Activated CD8-positive, alpha-beta memory T cell treated with anti-CD3 and anti-CD28 coated beads for 1 hour (primary cell): ENCODE measurements around the gene UBR3.

Experiments used
- DNase-seq, 2 donors: peaks; one replicate each; pipeline ENCODE4 v3.0.0-alpha.2; 2020; ENCODE audit warnings: low read depth in 1 of 2; ENCODE audit errors: extremely low read depth in 1 of 2

UBR3 gene

DNA sequence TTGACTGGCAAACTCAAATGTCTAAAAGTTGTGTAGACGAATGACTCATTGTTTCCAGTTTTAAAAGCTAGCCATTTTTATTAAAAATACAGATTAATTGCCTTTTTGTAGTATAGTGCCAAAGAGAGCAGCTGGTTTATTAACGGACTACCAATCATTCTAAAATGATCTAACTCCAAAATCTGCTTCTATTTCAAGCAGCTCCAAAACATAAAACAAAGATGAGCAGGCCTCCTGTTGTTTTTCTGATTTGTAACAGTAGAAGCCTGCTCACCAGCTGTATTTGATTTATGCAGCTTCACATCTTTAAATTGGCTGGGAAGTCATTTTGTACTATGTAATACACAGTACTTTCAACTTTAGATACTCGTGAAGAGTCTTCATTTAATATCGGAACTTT, 171.8 kb downstream of the UBR3 start:
- DNase-seq, result no peak

GRCh38 chr2:170002096-170002495, 174.8 kb downstream of the UBR3 start:
- DNase-seq, result no peak

DNA sequence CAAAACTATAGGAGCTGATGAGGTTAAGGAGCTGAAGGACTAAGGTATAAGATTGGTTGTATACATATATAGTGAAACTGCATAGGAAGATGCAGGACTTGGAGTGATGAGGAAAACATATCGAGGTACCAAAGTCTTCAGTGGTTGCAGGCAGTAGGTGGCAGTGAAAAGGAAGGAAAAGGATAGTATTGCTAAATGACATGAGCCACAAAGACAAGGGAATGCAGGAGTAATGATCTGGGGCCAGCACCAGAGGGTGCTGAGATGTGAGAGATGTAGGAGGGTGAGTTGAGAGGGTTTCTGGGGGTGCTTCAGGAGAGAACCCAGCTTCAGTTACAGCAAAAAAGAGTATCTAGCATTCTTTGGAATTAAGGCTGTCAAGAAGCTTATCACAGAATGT, 178.4 kb downstream of the UBR3 start:
- DNase-seq, result no peak

DNA sequence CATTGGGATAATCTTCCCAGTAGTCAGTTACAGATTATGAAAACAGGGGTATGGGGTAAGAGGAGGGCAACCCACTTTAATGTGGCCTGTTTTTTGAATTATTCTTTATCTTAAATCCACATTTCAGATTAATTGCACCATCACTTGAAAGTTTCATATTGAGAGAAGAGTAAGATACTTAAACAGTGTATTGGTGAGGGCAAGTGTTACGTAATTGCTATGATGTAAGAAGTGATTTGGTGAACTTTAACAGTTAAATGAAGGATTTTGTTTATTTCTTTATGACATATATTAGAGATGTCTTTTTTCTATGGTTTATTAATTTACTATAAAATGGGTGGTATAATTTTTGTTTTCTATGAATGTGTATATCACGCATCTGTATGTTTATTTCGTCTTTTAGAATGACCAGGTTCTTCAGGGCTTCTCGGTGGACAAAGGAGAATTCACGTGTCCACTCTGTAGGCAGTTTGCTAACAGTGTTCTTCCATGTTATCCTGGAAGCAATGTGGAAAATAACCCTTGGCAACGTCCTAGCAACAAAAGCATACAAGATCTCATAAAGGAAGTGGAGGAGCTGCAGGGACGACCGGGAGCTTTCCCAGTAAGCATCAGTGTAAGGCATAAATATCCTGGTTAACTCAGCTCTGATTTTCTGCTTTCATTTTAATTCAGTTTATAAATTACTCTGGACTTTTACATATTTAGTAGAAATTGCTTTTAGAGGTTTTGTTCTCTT, 179.5 kb downstream of the UBR3 start:
- no peak for DNase-seq

DNA sequence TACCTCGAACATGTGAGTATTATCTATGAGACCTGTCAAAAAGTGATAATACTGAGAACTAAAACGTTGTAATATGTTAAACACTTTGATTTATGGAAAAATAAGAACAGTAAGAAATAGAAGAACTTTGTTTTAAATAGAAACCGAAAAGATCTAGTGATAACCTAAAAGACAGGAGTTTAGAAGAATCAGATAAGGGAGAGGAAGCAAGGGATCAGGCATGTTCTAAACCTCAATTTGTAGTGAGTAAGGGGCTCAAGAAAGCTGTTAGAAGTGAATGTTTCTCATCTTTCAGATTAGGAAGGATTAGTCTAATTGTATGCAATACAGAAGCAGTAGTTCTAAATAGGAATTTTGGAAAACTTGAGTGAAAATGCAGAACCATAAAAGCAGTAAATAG, 182.0 kb downstream of the UBR3 start:
- DNase-seq, result no peak

GRCh38 chr2:170012773-170013172, 185.5 kb downstream of the UBR3 start:
- no peak for DNase-seq

DNA sequence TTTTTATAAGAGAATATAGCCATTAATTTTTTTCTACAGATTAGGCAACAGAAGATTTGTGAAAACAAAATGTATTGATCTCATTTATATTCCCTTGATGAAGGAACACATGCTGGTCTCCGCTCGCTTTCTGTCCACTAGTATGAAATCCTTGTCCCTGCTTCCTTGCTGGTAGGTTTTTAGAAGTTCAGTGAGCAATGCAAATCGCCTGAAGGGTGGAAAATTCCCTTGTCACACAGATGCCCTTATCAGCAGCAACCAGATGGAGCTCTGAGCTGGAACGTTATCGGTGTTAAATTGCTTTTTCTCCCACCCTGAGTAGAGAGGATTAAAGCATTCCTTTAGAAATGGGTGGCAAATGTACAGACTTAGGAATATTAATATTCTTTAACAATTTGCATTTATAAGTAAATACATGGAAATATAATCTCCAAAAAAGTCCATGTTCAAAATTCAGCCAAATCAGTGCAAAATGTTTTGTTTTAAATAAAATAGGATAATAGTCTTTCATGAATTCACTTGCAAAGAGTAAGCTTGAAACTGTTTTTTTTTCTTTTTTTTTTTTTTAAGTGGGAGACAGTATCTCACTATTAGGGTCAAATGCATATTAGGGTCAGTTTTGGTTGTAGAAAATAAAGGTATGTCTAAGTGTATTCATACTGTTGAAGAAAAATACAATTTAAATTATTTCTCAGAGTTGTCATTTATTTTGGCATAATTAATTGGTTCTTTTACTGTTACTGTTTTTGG, 186.7 kb downstream of the UBR3 start:
- no peak for DNase-seq

DNA sequence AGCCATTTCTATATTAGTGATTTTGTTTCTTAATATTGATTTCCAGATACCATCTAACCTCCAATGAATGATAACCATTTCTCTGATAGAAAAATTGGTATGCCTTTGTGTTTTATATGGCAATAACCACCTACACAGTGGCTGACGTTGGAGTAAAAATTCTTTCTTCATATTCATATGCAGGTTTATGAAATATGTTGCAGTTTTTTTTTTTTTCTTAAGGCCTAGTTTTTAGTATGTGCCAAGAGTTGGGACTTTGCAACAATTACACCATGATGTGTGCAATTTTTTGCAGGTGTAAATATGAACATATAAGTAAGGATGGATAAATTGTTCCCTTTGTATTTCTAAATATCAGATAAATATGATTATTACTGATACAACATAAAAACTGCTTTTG, 187.5 kb downstream of the UBR3 start:
- DNase-seq, result no peak

- no peak for DNase-seq
These were observed 190.7 kb downstream of the UBR3 start for GRCh38 chr2:170017860-170018532.

DNA sequence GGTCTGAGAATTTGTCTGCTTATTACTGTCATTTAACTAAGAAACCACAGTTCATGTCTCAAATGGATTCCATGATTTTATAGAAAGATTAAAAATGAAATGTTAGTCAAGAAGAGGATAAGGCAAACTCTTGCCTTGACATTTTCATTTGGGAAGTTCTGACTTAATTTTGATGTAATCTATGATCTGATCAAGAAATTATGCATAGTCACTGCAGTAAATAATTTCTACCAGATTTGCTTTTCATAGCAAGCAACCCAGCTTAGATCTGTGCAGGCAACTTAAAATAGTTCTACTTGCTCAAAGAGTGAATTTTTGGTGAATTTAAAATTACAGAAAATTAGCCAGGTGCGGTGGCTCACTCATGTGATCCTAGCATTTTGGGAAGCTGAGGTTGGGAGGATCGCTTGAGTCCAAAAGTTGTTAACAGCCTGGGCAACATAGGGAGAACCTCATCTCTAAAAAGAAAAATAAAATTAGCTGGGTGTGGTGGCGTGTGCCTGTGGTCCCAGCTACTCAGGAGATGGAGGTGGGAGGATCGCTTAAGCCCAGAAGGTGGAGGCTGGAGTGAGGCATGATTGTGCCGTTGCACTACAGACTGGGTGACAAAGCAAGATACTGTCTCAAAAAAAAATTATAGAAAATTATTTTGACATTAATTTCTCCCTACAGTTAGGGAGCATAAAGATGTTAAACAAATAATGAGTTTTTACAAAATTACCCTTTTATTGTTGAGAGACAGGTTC, 192.0 kb downstream of the UBR3 start:
- DNase-seq, result no peak

DNA sequence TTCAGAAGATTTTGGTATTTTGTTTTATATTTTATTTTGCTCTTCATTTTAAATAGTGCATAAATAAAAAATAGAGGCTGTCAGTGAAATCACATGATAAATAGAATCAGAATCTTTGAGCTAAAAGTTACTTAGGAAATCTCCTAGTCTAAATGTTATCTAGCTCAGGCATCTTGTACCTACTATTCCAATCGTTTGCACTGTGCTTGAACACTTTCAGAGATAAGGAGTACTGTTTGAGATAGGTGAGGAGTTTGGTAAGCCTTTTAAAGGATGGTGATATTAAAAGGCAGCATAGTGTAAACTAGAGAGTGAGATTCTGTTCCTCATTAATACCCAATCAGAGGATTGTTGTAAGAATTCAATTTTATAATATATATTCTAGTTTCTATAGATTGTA, 193.5 kb downstream of the UBR3 start:
- DNase-seq, result no peak

- no peak for DNase-seq
These were observed 195.4 kb downstream of the UBR3 start for GRCh38 chr2:170022692-170023091.

DNA sequence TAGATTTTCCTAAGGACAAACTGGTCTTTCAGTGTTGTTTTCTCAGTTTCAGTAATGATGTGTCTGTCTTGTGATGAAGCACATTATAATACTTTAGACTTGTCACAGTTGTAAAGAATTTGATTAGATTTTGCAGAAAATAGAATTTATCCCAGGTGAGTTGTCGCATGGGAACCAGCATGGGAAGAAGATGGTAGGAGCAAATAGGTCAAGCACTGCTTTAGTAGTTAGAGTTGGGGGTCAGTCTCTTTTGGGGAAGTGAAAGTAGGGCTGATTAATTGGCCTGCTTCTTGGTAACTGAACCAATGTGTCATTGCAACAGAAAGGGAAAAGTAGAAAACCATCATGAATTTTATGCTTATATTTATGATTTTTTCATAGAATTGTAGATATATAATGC, 197.5 kb downstream of the UBR3 start:
- DNase-seq, result no peak

DNA sequence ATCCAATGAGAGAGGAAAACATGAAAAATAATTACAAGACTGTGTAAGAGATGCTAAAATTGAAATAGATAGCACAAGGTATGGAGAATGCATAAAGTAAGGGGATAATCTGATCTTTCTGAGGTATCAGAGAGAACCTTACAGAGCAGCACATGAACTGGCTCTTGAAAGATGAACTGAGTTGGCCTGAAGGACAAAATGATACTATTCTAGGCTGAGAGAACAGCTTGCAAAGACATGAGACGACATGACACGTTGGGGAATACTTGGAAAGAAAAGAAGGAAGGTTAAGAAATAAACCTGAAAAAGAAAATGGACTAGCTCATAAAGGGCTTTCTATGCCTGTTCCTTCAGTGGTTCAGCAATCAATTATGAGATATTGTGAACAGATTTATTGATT, 198.0 kb downstream of the UBR3 start:
- DNase-seq, result no peak

DNA sequence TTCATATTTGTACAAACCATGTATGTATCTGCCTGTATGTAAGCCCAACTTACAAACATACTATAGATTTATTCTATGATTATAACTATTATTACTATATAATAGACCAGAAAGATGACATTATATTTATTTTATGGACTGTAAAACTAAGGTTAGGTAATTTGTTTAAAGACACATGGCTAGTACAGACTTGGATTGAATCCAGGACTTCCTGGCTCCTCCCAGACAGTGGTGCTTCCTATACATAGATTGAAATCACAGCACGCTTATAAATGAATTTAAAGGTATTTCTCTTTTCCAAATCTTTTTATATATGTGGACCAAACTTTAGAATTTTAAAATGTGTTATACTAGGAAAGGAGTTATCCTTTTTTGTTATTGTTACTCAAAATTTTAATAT, 199.1 kb downstream of the UBR3 start:
- no peak for DNase-seq

DNA sequence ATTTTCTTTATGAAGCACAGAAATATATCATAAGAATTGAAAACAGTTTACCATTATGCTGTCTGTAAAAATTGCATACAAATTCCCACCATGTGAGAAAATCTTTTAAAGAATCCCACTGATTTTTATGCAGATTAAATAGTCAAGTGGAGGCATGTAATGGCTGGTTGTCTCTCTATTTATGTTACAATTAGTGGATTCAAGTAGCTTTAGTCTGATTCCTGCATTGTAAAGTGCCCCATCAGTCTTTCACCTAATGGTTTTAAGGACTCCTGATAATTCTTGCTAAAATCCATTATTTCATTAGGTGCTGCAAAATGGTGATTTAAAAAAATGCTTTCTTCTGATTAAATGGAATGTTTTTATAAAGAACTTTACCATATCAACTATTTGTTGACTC, 202.3 kb downstream of the UBR3 start:
- no peak for DNase-seq

DNA sequence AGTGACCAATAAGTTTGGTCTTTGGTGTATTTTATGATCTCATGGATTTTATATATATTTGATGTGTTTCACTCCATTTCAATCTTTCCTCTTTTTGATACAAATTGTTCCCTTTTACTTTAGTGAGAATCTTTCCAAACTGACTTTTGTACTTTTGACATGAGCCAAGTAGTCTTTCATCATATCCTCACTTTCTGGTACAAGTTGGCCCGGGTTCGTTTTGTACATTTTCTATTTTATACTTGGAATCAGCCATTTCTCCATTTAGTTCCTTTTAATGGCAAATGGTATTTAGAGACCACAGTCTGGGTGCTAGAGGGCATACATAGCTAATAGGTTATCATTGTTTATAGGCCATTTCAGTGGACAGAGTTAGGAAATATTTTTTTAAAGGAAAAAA, 202.8 kb downstream of the UBR3 start:
- no peak for DNase-seq

- DNase-seq, result no peak
These were observed 204.0 kb downstream of the UBR3 start for GRCh38 chr2:170031288-170031687.

DNA sequence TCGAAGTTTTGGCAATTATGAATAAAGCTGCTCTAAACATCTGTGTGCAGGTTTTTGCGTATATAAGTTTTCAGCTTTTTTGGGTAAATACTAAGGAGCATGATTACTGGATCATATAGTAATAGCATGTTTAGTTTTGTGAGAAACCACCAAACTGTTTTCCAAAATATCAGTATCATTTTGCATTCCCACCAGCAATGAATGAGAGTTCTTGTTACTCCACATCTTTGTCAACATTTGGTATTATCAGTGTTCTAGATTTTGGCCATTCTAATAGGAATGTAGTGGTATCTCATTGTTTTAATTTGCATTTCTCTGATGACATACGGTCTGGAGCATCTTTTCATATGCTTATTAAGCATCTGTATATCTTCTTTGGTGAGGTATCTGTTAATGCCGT, 207.3 kb downstream of the UBR3 start:
- DNase-seq, result no peak

DNA sequence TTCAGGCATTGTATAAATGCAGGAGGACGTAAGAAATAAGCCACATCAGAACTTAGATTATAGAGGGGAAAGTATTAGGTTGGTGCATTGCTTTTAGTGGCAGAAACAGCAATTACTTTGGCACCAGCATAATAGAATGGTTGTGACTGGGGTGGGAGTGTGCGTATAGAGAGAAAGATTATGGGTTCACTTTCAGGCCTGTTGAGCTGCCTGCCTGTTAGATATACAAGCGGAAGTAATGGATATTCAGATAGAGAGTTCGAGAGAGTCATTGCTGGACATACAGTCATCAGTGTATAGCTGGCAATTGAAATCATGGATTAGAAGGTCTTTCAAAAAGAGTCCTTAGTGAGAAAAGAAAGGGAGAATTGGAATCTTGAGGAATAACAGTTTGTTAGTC, 211.5 kb downstream of the UBR3 start:
- no peak for DNase-seq

DNA sequence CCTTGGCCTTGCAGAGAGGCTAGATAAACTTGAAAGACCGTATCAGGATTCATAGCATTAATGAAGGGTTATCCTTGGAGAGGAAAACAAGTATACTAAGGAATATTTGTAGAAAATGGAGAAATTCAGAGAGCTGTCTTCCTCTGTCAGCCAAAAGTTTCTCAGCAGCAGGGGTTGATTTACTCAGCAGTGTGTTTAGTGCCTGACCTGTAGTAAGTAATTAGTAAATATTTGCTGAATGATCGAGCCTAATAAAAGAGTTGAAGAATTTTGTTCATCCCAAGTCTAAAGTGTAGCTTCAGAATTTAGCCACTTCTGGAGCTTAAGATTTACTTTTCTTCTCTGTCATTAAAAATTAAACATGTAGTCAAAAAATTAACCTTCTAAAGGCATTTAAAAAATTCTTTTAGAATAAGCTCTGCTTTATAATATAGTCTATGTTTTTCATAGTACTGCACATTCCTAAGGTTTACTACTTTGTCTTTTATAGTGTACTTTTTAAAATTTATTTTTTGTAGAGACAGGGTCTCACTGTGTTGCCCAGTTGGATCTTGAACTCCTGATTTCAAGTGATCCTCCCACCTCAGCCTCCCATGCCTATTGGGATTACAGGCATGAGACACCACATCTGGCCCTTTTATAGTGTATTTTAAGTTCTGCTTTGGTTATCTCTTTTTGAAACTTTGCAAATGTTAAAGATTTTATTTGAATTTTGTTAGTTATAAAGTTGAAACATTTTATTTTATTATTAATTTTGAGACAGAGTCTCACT, 212.3 kb downstream of the UBR3 start:
- no peak for DNase-seq
